Central memory CD4-positive, alpha-beta T cell (primary cell): ENCODE data around the gene CRPPA.

ENCODE experiments used
- DNase-seq: peaks from one replicate; pipeline ENCODE4 v3.0.0; 2022

The CRPPA gene

DNA sequence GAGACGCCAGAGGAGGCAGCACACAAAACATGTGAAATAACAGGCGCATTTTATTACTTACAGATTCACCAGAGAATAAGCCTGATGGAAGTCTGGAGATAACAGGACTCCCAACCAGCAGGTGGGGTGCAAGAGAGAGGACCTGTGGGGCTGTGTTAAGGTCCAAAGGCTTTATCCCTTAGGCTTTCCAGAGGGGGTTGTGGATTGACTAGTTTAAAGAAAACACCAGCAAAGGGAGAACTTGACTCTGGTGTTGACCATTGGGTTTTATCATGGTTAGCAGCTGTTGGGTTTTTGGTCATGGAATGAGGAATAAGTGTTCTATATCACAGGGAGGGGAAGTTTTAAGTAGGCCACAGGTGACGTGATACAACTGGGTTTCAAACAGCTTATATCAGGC lies 1.6 kb upstream of the CRPPA start:
- DNase-seq, result no peak

- DNase-seq, result no peak
These were observed 731 bp upstream of the CRPPA start for GRCh38 chr7:16422103-16422435.

GRCh38 chr7:16420649-16421332 lies 547 bp downstream of the CRPPA start:
- DNase-seq, result peak; percentile 83

GRCh38 chr7:16420329-16420648 lies 1.0 kb downstream of the CRPPA start:
- DNase-seq, result no peak

- no peak for DNase-seq
These were observed 1.5 kb downstream of the CRPPA start for GRCh38 chr7:16419859-16420258.

- DNase-seq, result no peak
These were observed 2.2 kb downstream of the CRPPA start for GRCh38 chr7:16419126-16419525.

DNA sequence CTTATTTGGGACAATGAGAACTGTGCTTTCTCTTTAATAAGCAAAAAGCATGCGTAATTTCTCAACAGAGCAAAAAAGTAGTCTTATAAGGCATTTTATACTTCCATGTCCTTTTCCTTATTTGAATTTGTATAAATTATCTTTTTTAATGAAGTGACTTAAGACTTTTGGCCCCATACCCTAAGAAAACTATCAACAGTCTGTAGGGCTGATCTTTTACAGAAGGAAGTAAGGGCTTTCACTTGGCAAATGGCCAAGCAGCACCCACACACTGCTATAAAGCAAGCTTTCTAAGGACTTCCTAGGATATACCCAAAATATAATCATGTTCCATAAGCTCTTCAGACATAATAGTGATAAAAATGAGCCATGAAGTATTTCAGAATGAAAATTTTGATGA lies 3.4 kb downstream of the CRPPA start:
- DNase-seq, result no peak

GRCh38 chr7:16416289-16417282 lies 4.8 kb downstream of the CRPPA start:
- DNase-seq, result no peak

DNA sequence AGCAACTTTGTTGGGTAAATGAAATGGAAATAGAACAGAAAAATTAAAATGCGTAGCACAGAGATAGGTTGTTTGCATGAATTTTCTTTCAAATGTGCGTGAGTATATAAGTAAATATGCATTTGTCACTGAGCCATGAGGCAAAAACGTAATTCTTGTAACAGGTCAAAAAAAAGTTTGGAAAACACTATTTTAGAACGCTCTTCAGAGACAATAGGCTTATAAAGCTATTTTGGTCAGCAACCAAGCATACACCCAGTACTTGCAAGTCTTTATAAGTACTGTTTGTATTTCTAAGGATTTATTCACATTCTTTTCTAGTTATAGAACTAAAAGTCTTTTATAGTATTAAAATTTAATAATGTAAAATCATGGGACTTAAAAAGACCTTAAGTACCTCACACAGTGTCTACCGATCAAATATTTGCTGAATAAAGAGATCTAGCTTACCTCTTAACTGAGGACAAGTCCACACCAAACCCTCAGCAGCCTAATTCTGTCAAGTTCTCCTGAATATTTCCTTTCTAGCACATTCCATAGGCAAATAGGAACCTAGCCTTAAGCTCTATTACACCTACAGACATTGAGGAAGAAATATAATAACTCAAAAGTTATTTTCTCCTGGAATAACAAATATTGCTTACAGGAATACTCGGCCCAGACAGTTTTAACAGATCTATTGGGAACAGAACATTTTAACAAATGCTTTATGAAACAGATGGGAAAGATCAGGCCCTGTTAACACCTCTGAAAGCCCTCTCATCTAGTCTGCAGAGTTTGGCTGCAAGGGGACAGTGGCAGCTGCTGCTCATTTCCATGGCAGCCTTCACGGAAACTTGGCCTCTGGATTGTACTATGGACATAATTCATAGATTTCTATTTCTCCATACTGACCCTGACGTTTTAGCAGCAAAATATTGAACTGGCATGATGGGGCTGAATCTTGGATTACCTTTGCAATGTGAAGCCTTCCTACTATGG lies 8.8 kb downstream of the CRPPA start:
- no peak for DNase-seq

DNA sequence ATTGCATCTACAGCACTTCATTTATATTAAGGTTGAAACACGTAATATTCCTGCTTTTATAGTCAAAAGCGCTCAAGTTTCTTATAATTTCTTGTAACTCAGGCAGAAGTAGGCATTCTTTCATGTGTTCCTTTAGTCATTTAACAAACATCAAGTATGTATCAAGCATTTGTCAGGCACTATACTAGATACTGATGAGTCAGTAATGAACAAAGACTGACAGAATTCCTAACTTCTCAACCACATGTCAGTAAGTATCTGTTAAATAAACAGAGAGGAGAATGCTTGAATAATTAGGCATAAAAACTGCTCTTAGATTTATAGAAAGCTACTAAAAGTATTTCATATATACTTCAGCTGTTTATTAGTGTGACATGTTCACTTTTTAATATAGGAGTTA lies 9.9 kb downstream of the CRPPA start:
- no peak for DNase-seq

DNA sequence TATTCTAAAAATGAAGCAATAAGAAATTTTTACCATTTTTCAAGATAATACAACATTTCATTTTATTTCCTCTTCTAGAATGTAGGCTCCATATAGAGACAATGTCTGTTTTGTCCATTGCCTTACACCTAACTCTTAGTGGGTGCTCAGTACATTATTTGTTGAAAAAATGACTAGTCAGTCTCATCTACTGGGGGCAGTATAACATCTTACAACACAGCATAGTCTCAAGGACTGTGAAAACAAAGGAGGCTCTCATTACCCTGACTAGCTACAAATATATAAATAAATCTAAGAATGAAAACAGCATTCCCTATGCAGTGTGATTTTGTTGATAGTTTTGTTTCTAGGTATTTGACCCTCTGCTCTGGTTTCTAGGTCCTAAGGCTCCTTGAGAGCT lies 11.6 kb downstream of the CRPPA start:
- DNase-seq, result no peak

GRCh38 chr7:16404636-16405035 lies 16.7 kb downstream of the CRPPA start:
- no peak for DNase-seq

GRCh38 chr7:16403475-16403874 lies 17.9 kb downstream of the CRPPA start:
- DNase-seq, result no peak

- DNase-seq, result no peak
These were observed 18.4 kb downstream of the CRPPA start for GRCh38 chr7:16402940-16403339.

DNA sequence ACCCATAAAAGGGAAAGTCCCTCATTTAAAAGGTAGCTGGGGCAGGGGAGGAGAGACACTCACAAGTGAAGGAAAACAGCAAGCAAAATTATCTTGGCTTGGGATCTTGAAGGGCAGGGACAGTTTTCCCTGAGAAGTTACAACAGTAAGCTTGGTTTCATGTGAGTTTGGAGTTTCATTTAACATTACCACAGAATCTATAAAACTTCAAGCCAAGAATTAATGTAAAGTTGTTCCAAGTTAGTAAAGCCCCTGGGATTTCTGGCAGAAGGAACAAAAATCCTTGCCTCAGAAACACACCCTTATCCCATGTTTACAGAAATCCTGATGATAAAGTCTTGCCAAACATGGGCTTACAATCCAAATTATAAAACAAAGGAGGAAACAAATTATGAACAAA lies 19.2 kb downstream of the CRPPA start:
- no peak for DNase-seq

- DNase-seq, result no peak
These were observed 20.5 kb downstream of the CRPPA start for GRCh38 chr7:16400893-16401275.

DNA sequence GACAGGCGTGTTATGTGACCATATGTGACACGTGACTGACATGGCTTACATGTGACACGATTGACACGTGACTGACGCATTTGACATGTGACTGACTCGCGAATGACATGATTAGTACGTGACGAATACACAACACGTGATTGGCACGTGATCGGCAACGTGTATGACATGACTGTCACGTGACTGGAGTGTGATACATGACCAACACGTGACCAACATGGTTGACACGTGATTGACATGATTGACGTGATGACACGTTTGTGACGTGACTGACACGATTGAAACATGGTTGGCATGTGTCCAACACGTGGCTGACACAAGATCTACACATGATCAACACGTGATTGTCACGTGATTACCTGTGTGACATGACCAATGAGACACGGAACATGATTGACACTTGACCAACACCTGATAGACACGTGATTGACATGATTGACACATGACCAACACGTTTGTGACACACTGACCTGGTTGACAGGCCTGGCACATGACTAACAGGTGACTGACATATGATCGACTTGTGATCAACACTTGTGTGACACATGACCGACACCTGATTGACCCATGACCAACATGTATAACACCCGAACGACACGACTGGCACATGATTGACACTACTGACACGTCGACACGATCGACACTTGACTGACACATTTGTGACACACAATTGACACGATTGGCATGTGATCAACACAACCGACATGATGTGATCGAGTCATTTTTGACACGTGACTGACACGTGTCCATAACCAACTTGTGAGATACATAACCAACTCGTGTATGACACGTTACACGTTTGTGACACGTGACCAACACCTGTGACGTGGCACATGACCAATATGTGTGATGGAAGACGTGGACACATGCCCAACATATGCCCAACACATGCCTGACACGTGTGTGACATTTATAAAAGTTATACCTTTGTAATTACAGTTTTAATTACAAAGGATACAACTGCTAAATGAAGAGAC lies 21.1 kb downstream of the CRPPA start:
- DNase-seq, result no peak

DNA sequence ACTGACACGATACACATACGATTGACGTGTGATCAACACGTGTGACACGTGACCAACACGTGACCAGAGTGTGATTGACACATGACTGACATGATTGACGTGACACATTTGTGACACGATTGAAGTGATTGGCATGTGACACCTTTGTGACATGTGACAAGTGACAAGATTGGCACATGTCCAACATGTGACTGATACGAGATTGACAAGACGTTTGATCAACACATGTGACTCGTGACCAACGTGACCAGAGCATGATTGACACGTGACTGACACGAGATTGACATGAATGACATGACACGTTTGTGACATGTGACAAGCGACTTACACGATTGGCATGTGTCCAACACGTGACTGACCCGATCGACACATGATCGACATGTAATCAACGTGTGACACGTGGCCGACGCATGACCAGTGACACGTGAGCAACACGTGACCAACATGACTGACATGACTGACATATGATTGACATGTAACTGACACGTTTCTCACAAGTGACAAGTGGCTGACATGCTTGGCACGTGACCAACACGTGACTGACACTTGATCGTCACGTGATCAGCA lies 22.0 kb downstream of the CRPPA start:
- DNase-seq, result no peak

- no peak for DNase-seq
These were observed 23.0 kb downstream of the CRPPA start for GRCh38 chr7:16398146-16399017.

- no peak for DNase-seq
These were observed 23.7 kb downstream of the CRPPA start for GRCh38 chr7:16397501-16398145.
